NCI-H2171 treated with DMSO at 0.1 percent for 48 hours (cell line): ENCODE data around the gene RPUSD1.
"Not testable (repeated sequence)": the region's sequence is repeated elsewhere in the genome, so short reads cannot be mapped to it uniquely, and the experiment has no call there.

Experiments used
- DNase-seq: peaks from one replicate; lab custom pipeline; 2025; lab: John Stamatoyannopoulos, UW

Gene RPUSD1

DNA sequence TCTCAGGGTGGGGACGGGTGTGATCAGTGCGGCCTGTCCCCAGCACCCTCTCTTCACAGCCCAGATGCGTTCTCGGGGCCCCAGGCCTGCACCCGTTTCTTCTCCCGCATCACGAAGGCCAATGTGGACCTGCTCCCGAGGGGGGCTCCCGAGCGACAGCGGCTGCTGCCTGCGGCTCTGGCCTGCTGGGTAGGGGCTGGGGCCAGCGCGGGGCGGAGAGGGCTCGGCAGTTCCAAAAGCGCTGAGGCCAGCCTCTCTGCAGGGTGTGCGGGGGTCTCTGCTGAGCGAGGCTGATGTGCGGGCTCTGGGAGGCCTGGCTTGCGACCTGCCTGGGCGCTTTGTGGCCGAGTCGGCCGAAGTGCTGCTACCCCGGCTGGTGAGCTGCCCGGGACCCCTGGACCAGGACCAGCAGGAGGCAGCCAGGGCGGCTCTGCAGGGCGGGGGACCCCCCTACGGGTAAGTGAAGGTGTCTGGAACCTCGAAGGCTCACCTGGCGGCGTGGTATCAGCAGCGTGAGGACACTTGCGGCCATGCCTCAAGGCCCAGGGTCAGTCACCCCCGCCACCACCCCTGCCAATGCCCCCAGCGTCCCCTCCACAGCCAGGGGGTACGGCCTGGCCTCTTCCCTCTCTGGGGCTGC, 23.2 kb downstream of the RPUSD1 start:
- no peak for DNase-seq

DNA sequence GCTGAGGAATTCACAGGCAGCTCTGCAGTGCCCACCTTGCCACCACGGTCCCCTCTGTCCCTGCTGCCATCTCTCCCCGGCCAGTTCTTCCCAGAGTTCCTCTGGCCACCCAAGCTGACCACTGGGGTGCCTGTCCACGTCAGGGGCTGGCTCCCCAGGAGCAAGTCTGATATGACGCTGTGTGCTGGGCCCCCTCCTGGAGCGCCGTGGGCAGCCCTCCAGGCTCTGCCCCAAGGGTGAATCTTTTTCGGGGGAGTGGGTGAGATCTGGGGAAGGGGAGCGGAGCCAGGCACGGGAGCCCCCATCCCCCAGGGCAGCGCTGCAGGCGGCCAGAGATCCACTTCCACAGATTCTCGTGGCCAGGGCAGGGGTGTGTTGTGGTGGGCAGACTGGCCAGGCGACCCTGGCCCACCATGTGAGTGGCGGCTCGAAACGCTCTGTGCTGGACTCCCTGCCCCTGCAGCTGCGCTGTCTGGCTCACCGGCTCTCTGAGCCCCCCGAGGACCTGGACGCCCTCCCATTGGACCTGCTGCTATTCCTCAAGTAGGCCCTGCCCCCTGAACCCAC, 23.9 kb downstream of the RPUSD1 start:
- DNase-seq = no peak

DNA sequence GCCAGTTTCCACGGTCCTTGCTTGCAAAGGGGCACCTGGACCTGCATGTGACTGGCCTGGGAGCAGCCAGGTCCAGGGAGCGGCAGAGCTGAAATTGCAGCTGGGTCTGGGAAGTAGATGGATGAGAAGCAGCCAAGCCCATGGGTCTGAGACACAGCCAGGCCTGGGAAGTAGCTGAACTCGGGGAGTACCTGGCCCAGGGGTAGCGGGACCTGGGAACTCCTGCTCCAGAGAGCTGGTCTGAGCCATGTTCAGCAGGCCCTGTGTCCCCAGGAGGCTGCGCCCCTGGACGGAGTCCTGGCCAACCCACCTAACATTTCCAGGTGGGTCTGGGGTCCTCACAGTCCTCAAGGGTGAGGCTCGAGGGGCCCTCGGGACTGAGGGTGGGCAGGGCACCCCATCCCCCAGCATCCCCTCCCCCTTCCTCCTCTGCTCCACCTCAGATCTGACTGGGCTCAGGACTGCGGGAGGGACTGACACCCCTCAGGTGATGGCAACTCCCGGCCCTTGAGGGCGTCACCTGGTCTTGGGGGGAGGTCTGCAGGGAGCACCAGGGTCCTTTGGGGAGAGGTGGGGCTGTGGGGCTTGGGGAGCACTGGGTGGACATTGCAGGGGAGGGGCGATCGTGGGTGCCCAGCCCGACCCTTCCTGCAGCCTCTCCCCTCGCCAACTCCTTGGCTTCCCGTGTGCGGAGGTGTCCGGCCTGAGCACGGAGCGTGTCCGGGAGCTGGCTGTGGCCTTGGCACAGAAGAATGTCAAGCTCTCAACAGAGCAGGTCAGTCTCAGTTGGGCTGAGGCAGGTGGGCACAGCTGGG, 24.6 kb downstream of the RPUSD1 start:
- DNase-seq = no peak

DNA sequence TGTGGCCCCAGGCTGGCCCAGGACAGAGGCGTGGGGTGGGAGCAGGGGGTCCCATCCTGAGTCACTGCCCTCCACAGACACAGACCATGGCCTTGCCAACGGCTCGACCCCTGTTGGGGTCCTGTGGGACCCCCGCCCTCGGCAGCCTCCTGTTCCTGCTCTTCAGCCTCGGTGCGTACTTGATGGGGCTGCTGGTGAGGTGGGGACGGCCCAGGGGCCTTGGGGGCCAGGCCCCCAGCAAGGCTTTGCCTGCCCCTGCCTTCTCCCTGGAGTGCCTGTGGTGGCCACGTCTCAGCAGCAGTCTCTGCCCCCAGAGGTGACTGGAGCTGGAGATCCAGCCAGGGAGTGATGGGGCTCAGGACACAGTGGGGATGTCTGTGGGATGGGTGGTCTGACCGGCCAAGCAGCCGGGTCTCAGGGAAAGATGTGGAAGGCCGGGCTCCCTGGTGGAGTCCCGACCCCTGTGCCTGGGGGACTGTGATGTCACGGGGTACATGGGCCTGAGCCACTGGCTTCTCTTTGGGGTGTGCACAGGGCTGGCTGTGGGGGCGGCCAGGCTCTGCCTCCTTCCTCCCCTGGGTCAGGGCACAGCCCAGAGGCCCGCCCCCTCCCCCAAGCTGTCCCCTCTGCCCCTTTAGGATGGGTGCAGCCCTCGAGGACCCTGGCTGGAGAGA, 25.4 kb downstream of the RPUSD1 start:
- no peak for DNase-seq

DNA sequence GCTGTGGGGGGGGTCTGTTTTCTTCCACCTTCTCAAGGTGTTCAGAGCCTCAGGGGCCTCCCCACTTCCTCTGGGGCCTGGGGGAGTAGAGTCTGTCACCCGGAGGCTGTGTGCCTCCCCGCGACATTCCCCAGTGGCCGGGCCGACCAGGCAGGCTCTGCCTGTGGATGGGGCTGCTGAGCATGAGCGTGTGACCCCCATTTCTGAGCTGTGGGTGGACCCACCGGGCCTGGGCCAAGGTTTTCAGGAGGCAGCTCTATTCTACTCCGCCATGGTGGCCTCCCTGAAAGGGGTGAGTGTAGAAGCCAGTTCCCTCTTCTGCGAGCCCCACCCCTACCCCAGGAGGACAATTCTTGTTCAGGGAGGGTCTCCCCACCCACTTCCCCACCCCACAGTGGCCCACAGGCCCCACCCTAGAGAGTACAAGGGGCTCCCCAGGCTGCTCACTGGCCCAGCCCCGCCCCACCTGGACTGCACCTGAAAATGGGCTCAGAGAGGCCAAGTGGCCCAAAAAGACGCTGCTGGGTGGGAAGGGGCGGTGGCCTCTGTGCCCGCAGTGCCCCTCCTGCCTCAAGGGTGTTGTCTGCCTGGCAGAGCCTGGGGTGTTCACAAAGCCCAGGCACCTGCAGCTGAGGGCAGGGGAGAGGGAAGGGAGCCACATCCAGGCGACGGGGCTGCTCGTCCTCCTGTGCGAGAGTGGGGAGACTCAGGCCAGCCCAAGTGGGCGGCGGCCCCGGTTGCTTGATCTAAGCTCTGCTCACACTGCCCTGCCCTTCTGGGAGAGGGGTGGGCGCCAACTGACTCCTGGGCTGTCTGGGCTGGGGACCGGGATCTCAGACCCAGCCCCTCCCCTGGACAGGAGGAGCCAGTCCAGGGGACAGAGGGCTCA, 26.3 kb downstream of the RPUSD1 start:
- no peak for DNase-seq

DNA sequence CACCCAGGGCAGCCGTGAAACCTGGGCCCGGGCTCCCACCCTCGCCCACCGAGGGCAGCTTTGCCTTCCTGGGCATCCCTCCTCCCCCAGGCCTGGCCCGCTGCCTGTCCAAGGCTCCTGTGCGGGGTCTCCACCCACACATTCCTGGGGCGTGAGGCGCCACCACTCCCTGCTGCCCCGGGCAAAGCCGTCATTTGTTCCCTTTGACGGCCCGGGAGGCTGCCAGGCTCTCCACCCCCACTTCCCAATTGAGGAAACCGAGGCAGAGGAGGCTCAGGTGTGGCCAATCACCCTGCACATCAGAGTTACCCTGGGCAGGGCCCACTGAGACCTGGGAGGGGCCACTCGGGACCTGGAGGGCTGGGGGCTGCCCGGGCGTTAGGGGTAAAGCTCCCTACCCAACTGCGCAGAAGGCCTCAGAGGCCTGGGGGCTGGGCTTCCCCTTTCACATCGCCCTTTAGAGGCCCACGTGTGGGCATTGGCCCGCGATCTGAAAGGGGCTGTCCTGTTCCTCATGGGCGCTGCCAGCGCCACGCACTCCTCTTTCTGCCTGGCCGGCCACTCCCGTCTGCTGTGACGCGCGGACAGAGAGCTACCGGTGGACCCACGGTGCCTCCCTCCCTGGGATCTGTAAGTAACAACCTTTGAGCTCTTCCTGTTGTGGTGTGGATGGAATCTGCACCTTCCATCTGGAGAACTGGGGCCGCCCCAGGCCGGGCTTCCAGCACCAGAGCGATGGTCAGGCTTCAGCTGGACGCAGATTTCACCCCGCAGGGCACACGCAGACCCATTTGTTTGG, 27.4 kb downstream of the RPUSD1 start, which contains the start of gene MSLN:
TSS of gene MSLN (plus strand) at position 190 of the 799 bp plus-strand sequence. CDS start 1,947 bp downstream, outside the sequence.
- DNase-seq = no peak

DNA sequence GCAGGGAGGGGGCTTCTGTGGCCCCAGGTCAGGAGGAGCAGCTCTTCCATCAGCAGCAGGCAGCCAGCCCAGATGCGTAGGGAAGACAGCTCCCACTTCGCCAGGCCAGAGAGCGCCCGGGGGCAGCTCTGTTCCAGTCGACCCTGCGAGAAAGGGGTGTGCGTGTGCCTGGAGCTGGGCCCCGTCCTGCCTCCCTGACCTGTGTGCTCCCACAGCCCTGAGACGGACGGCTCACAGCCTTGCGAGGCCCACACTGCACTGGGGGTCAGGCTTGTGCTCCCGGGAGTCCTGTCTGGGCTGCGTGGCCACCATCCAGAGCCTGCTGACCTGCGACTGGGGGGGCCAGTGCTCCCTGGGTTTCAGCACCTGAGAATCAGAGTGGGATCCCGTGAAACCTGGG, 28.1 kb downstream of the RPUSD1 start:
- no peak for DNase-seq

DNA sequence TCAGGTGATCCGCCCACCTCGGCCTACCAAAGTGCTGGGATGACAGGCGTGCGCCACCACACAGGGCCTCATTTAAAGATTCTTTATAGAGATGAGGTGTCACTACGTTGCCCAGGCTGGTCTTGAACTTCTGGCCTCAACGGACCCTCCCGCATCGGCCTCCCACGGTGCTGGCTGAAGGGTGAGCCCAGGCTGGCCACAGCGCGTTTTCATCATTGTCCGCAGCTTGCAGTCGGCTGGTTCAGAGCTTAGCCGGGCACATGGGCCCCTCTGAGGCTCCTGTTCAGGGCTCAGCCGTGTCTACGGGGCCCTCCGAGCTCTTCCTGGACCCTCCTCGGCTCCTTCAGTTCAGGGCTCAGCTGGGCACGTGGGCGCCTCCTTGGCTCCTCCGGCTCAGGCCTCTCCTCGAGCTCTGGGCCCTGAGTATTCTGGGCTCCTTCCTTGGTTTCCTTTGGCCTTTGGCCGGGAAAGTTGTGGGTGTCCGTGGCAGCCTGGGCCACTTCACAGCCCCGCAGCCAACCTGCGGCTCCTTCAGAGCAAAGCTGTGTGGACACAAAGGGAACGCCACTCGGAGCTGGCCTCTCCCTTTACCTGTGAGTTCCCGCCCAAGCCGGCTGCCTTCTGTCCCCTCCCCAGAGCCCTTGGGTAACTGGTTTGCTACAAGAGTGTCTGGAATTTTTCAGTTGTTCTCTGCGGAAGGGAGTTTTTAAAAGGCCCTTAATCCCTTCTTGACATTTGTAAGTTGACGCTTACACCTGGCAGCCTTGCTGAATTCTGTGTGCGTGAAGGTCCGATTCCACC, 28.9 kb downstream of the RPUSD1 start:
- DNase-seq = no peak

DNA sequence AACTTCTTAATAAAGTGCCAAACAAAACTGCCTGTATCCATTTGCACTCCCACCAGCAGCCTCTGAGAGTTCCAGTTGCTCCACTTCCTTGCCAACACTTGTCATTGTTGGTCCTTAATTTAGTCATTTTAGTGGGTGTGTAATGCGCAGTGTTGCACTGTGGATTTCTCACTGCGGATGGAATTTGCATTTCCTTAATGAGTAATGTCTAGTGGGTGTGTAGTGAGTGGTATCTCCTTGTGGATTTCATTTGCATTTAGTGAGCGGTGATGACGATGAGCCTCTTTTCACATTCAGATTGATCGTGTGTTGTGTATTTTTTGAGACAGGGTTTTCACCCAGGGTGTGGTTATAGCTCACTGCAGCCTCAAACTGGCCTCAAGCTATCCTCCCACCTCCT, 31.8 kb downstream of the RPUSD1 start:
- DNase-seq = no peak

DNA sequence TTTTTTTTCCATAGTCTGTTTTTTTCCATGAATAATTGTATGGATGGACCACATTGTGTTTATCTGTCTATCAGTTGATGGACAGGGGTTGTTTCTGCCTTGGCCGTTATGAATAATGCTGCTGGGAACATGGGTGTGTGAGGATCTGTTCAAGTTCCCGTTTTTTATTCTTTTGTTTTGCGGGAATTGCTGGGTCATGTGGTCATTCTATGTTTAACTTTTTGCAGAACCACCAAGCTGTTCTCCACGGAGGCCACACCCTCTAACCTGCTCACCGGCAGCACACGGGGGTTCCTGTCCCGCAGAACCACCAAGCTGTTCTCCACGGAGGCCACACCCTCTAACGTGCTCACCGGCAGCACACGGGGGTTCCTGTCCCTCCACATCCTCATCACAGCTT, 33.5 kb downstream of the RPUSD1 start:
- no peak for DNase-seq

DNA sequence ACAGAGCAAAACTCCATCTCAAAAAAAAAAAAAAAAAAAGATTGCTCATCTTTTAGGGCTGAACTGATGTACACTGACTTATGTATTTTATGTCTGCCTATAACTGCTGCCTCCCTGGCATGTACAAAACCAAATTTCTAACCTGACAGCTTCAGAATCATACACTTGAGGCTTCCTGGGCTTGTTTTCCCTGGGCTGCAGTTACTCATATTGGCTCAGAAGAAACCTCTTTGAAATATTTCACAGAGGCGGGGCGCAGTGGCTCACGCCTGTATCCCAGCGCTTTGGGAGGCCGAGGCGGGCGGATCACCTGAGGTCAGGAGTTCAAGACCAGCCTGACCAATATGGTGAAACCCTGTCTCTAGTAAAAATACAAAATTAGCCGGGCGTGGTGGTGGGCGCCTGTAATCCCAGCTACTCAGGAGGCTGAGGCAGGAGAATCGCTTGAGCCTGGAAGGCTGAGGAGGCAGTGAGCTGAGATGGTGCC, 34.0 kb downstream of the RPUSD1 start:
- DNase-seq = not testable (repeated sequence)

DNA sequence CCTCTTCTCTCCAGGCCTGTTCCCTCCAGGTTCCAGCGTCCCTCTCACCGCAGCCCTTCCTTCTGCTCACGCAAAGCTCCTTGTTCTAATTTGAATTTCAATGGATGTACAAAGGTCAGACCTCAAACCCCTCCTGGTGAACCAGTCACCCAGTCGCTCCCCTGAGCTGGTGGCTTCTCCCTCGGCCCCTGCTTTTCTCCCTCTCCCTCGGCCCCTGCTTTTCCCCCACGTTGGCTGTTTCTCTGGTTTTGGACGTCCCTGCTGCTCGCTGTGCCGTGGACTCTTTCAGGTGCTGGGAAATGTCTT, 36.2 kb downstream of the RPUSD1 start:
- DNase-seq = no peak

DNA sequence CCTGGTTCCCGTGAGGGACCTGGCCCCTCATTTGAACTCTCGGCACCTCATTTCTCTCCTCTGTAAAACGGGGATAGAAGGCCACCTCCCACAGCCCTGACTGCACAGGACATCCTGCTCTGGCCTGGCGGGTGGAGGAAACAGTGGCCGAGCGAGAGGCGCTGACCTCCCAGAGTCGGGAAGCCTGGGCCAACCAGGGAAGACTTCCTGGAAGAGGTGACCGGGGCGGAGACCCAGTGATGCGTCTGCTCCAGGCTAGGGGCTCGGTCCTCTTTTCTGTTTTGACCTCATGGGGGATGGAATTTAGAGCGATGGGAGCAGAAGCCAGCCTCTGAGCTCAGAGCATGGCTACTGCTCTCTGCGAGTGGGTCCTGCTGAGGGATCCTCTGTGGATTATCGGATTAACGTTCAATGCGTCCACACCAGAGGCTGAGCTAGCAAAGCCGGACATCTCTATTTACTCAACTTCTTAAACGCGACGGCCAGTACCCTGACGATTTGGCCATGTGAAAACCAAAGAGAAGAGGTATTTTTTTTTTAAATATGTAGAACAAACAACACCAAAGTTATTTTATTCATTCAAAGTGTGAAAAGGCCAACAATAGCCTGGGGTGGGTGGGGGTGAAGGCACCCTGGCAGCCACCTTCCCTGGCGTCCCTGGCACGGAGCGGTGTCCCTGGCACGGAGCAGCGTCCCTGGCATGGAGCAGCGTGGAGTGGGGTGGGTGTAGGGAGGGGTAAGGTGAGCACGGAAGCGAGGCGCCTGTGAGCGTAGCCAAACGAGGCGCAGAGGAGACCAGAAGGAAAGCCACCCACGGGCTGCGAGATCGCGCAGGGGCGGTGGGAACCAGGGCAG, 36.8 kb downstream of the RPUSD1 start:
- DNase-seq = no peak

DNA sequence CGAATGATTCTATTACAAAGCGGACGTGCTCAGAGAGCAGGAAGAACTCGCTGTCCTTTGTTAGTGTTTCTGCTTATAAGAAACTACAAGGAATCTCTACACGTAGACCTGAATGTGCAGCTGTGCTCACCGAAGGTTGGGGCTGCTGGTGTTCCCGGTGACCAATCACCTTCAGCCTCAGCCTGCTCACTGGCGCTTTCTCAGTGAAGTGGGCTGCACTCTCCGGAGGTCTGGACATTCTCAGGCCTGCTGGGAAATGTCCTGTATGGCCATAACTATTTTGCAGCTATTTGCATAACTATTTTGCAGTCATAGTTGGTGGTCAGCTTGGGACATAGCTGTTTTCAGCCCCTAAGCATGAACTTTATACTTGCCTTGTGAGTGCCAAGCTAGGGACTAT, 37.7 kb downstream of the RPUSD1 start:
- DNase-seq = no peak

DNA sequence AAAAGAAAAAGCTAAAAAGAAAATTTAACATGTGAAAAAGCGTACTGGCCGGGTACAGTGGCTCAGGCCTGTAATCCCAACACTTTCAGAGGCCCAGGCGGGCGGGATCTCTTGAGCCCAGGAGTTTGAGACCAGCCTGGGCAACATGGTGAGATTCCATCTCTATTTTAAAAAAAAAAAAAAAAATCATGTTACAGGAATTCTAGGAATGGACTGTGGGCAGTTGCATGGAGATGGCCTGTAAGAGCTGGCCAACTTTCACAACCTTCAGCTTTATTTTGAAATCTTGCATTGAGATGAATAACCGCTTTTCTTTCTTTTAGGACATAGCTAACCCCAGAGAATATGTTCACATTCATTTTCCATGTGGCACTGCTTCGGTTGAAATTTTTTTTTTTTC, 39.2 kb downstream of the RPUSD1 start:
- no peak for DNase-seq

DNA sequence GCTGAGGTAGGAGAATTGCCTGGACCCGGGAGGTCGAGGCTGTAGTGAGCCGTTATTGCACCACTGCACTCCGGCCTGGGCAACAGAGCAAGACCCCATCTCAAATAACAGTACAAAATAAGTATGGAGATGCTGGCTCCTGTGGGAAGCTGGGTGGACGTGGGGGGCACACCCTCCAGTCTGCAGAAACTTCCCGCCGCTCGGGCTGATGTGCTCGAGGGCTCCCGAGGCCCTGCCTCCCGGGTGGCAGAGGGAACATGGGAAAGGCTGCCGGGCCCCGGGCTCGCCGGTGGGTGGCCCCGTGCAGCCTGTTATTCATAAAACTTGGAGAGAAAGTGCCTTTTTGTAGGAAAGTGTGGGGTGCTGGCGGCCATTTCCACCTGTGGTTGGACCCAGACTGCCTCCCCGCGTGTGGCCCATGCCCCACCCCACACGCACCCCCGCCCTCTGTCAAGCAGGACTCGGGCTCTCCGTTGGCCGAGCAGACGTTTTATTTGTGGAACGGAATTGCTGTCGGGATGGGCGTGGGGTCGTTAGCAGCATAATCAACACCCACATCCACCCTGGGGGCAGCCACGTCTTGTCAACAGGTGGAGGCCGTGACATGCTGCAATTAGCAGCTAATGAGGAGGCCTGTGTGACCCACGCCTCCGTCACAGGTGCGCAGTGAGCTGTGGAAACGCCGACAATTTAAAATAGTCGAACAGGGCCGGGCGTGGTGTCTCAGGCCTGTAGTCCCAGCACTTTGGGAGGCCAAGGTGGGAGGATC, 40.0 kb downstream of the RPUSD1 start:
- DNase-seq = no peak

DNA sequence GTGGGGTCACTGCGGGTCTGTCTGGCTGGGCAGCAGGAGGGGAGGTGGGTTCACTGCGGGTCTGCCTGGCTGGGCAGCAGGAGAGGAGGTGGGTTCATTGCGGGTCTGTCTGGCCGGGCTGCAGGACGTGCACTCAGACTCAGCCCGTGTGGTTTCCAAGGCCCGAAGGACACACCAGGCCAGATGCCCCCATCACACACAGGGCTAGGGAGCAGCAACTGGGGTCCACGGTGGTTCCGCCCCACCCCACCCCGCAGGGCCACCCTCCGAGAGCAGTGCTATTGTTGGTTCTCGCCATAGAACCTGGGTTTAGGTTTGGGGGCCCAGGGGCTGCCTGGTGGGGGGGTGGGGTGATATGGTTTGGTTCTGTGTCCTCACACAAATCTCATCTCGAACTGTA, 41.5 kb downstream of the RPUSD1 start:
- no peak for DNase-seq

DNA sequence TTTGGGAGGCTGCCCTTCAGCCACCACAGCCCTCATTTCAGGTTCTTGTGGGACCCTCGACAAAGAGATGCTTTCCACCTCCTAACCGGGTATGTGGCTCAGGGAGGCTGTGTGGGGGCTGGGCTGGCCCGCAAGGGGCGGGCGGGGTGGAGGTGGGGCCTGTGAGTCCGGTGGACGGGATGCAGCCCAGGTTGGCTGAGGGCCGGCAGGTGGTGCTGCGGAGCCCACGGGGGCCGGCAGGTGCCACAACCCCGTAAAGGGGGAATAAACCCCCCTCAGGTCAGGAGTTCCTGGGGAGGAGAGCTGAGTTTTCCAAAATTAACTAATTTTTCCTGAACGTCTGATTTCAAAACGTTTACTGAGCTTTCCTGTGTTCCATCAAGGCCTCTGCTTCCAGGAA, 42.4 kb downstream of the RPUSD1 start:
- DNase-seq = no peak
